PC-9 (cell line): ENCODE measurements around the gene OR4N5. TPM values are rescaled to one million over a fixed set of nuclear protein-coding genes. Genes with fewer than 3 reads are reported as not detected.

Source experiments
- BruUV-seq: library from RNA; stranded (reverse); fragments of 400-500 nt; replicated peaks from 2 replicates; lab custom pipeline; 2021; lab: Mats Ljungman, UMichigan
- CTCF ChIA-PET: fragments of 300-600 bp; sonication (Branson Sonifier 250); formaldehyde crosslinking; loops from one replicate; lab custom pipeline; 2022; ENCODE audit warnings: antibody characterized with exemption; lab: Charles Lee
- POLR2A ChIA-PET: fragments of 300-600 bp; sonication (Branson Sonifier 250); formaldehyde crosslinking; loops from one replicate; lab custom pipeline; 2022; ENCODE audit warnings: antibody characterized with exemption; ENCODE audit not compliant: unreplicated experiment; lab: Charles Lee
- DNase-seq, 2 experiments: peaks; one replicate each; pipeline versions ENCODE4 v3.0.0 to v3.0.0-alpha.2; 2015 to 2022; ENCODE audit warnings: mixed read lengths in 1 of 2
- H2AFZ ChIP-seq: fragments of 200-600 bp; sonication (generic); 2 replicates; pipeline ENCODE4 v1.8.1; 2017; ENCODE audit warnings: antibody characterized with exemption
- H3F3A ChIP-seq: fragments of 200-600 bp; sonication (generic); 2 replicates; pipeline ENCODE4 v1.8.1; 2017; ENCODE audit warnings: antibody characterized with exemption, mild to moderate bottlenecking, low read depth; ENCODE audit not compliant: insufficient read depth
- H3K27ac ChIP-seq: fragments of 200-600 bp; sonication (generic); 2 replicates; pipeline ENCODE4 v1.6.1; 2016; ENCODE audit warnings: mixed run types
- H3K27me3 ChIP-seq: fragments of 200-600 bp; sonication (generic); 2 replicates; pipeline ENCODE4 v1.6.1; 2016; ENCODE audit warnings: low read depth, mixed run types; ENCODE audit not compliant: insufficient read depth
- H3K36me3 ChIP-seq: fragments of 200-600 bp; sonication (generic); 2 replicates; pipeline ENCODE4 v1.6.1; 2016; ENCODE audit warnings: low read depth, mixed run types
- H3K4me1 ChIP-seq: fragments of 200-600 bp; sonication (generic); replicated peaks from 2 replicates; pipeline ENCODE4 v1.6.1; 2016; ENCODE audit warnings: mixed run types; ENCODE audit not compliant: insufficient read depth
- H3K4me2 ChIP-seq: fragments of 200-600 bp; sonication (generic); 2 replicates; pipeline ENCODE4 v1.6.1; 2017; ENCODE audit warnings: mixed run types
- H3K4me3 ChIP-seq: fragments of 200-600 bp; sonication (generic); 2 replicates; pipeline ENCODE4 v1.6.1; 2016; ENCODE audit warnings: mixed run types
- H3K79me2 ChIP-seq: fragments of 200-600 bp; sonication (generic); 2 replicates; pipeline ENCODE4 v1.6.1; 2017; ENCODE audit warnings: low read depth, mixed run types
- H3K9me2 ChIP-seq: fragments of 200-600 bp; sonication (generic); 2 replicates; pipeline ENCODE4 v1.8.1; 2017; ENCODE audit warnings: mild to moderate bottlenecking; ENCODE audit not compliant: insufficient read depth
- H3K9me3 ChIP-seq: fragments of 200-600 bp; sonication (generic); 2 replicates; pipeline ENCODE4 v1.8.1; 2016; ENCODE audit warnings: low read depth; ENCODE audit not compliant: insufficient read depth
- H4K20me1 ChIP-seq: fragments of 200-600 bp; sonication (generic); 2 replicates; pipeline ENCODE4 v1.8.1; 2017; ENCODE audit not compliant: insufficient read depth
- EZH2 ChIP-seq: fragments of 200-600 bp; sonication (generic); IDR thresholded peaks from 2 replicates; pipeline ENCODE4 v1.8.0; 2017; ENCODE audit warnings: antibody characterized with exemption, low read depth
- intact Hi-C: fragments of 100-400 bp; cut with micrococcal nuclease; formaldehyde crosslinking; loops from one replicate; pipeline ENCODE4 v1.10.0; 2022; ENCODE audit not compliant: unreplicated experiment
- total RNA-seq: library from RNA; stranded (reverse); gene quantifications from 2 replicates; pipeline ENCODE4 v1.2.3, GENCODE V29; 2021
- TF ChIP-seq, protein P1 (sequence below): fragments of 200-600 bp; sonication (generic); conservative IDR thresholded peaks from 2 replicates; pipeline ENCODE4 v1.6.1; 2017; ENCODE audit warnings: mixed run types, antibody characterized with exemption, mild to moderate bottlenecking, moderate library complexity

OR4N5 gene
- total RNA-seq, 1 experiment from 2014 or later, result not detected

DNA sequence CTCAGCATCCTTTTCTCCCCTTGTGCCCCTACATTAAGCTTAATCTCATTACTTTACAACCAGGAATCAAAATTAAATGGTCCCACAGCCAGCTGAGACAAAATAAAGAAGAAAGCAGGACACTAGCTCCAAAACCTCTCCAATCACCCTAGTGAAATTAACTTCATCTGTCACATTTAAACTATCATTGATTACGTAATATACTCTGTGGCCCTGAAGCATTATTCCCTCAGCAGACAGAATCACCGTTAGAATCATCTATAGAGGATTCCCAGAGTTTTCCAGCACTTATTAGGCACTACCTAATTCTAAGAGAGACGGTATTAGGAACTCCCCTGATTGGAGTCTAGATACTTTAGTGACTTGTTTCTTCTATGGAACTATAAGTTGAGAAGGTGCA, 28.2 kb upstream of the OR4N5 start, which contains the start of gene OR4K17:
OR4K17 (plus strand) TSS at position 302 of the 400 bp plus-strand sequence. CDS start 6,761 bp downstream, outside the sequence.
- H3K79me2 ChIP-seq, result no peaks in the 10 kb centered on the region

DNA sequence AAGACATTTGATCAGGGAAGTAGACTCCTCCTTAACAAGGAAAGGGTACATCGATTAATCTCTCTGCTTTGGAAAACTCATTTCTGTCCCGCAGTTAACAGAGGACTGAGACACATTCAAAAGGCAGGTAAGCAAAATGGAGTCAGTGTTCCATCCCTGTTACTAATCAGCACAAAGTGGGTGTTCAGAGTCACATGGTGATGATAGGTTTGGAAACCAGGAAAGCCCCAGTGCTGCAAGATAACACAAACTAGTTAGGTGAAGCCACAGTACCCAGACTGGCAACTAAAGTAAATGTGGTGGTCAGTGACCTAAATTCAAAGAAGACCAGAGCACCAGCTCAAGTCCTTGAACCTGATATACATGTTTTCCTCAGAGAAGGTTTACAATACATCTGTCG, 26.3 kb upstream of the OR4N5 start:
- no peaks in the 10 kb centered on the region for H3K36me3 ChIP-seq
- no peaks in the 10 kb centered on the region for H3K9me3 ChIP-seq
- no peak overlapping the region for H2AFZ ChIP-seq
- TF ChIP-seq, protein P1, sequence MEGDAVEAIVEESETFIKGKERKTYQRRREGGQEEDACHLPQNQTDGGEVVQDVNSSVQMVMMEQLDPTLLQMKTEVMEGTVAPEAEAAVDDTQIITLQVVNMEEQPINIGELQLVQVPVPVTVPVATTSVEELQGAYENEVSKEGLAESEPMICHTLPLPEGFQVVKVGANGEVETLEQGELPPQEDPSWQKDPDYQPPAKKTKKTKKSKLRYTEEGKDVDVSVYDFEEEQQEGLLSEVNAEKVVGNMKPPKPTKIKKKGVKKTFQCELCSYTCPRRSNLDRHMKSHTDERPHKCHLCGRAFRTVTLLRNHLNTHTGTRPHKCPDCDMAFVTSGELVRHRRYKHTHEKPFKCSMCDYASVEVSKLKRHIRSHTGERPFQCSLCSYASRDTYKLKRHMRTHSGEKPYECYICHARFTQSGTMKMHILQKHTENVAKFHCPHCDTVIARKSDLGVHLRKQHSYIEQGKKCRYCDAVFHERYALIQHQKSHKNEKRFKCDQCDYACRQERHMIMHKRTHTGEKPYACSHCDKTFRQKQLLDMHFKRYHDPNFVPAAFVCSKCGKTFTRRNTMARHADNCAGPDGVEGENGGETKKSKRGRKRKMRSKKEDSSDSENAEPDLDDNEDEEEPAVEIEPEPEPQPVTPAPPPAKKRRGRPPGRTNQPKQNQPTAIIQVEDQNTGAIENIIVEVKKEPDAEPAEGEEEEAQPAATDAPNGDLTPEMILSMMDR, result no peak
- no peak for TF ChIP-seq EZH2
- H3K27ac ChIP-seq, result no peak overlapping the region
- no peak for DNase-seq
- ChIA-PET POLR2A (no interaction called here), CTCF (no interaction called here)
- H3K79me2 ChIP-seq, result no peaks in the 10 kb centered on the region
- H3K9me2 ChIP-seq, result no peaks in the 10 kb centered on the region
- no peak overlapping the region for H3K4me2 ChIP-seq
- H3K4me1 ChIP-seq, result no peaks in the 10 kb centered on the region
- no peaks in the 10 kb centered on the region for H3F3A ChIP-seq
- H3K4me3 ChIP-seq, result no peak overlapping the region
- no peaks in the 10 kb centered on the region for H3K27me3 ChIP-seq
- BruUV-seq, result no TSS peak
- no peaks in the 10 kb centered on the region for H4K20me1 ChIP-seq
- intact Hi-C loops, result no loop called here

More for the DNA sequence above, 28.2 kb upstream of the OR4N5 start, which contains the start of gene OR4K17:
- Histone ChIP-seq H3K9me3 (no peaks in the 10 kb centered on the region), H3F3A (no peaks in the 10 kb centered on the region), H3K9me2 (no peaks in the 10 kb centered on the region), H3K4me1 (no peaks in the 10 kb centered on the region), H3K4me2 (no peak within 1 kb of the TSS), H3K27ac (no peak within 1 kb of the TSS), H3K4me3 (no peak within 1 kb of the TSS), H2AFZ (no peak within 1 kb of the TSS), H4K20me1 (no peaks in the 10 kb centered on the region), H3K27me3 (no peaks in the 10 kb centered on the region), H3K36me3 (no peaks in the 10 kb centered on the region)
- POLR2A ChIA-PET, result interaction anchor here (0.6 kb wide), 1 partner anchor 9 kb away, joined by 3 read pairs; no protein-coding TSS in a partner anchor
- TF ChIP-seq EZH2, result no peak
- TF ChIP-seq, protein P1, result no peak
- CTCF ChIA-PET, result no interaction called here
- BruUV-seq, result no TSS peak
- intact Hi-C loops, result no loop called here
- no peak for DNase-seq

DNA sequence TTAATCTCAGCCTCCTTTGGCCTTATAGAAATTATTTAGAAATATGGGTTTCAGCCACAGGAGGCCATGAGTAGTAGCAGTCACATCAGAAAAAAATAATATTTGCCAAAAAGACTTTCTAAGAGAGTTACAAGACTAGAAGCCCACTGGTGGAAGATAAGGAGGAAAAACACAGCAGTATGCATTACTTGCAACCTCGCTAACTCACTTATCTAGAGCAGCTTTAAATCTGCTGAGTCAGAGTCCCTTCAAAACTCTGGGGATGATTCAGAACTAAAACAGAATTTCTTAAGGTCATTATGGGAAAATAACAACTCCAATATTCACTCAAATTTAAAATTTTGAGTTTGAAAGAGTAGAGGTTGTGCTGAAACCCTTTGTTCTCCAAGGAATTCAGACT, 21.9 kb upstream of the OR4N5 start:
- no peak overlapping the region for H3K4me2 ChIP-seq
- TF ChIP-seq, protein P1, result no peak
- TF ChIP-seq EZH2, result no peak
- H3K27me3 ChIP-seq, result no peaks in the 10 kb centered on the region
- H3K27ac ChIP-seq, result no peak overlapping the region
- H3K4me3 ChIP-seq, result no peak overlapping the region
- no peak overlapping the region for H2AFZ ChIP-seq
- no peaks in the 10 kb centered on the region for H3K9me3 ChIP-seq
- no peaks in the 10 kb centered on the region for H3K9me2 ChIP-seq
- H3F3A ChIP-seq, result no peaks in the 10 kb centered on the region
- H3K36me3 ChIP-seq, result no peaks in the 10 kb centered on the region
- H3K79me2 ChIP-seq, result no peaks in the 10 kb centered on the region
- DNase-seq, result no peak
- POLR2A ChIA-PET, result no interaction called here
- BruUV-seq, result no TSS peak
- CTCF ChIA-PET, result no interaction called here
- no peaks in the 10 kb centered on the region for H4K20me1 ChIP-seq
- no peaks in the 10 kb centered on the region for H3K4me1 ChIP-seq
- intact Hi-C loops, result no loop called here
